Kasumi-1 (cell line): ENCODE data around the gene ARMCX4.
"Not testable (repeated sequence)": the region's sequence is repeated elsewhere in the genome, so short reads cannot be mapped to it uniquely, and the experiment has no call there.

Experiments
- DNase-seq, 2 experiments: peaks; one replicate each; lab custom pipeline; 2025; lab: John Stamatoyannopoulos, UW

Gene ARMCX4

GRCh38 chrX:101485212-101485949, at the start of gene ARMCX4:
ARMCX4 (plus strand) TSS chrX:101485456; CDS start chrX:101488590, 3,134 bp downstream.
- DNase-seq = no peak

GRCh38 chrX:101442085-101442484, 43.2 kb upstream of the ARMCX4 start:
- DNase-seq = no peak

- DNase-seq = no peak
These were observed 36.0 kb upstream of the ARMCX4 start for GRCh38 chrX:101449279-101449678.

- no peak for DNase-seq
These were observed 35.2 kb upstream of the ARMCX4 start for GRCh38 chrX:101450085-101450484.

GRCh38 chrX:101450961-101451360, 34.3 kb upstream of the ARMCX4 start:
- DNase-seq = no peak

- DNase-seq = peak; percentile 32 to 48
These were observed 33.2 kb upstream of the ARMCX4 start for GRCh38 chrX:101452056-101452455.

- DNase-seq = no peak
These were observed 24.6 kb upstream of the ARMCX4 start for GRCh38 chrX:101460669-101461068.

- DNase-seq = peak; percentile 4 to 22
These were observed 22.4 kb upstream of the ARMCX4 start for GRCh38 chrX:101462892-101463291.

- DNase-seq = no peak
These were observed 6.9 kb upstream of the ARMCX4 start for GRCh38 chrX:101478366-101478765.

GRCh38 chrX:101482296-101482695, 3.0 kb upstream of the ARMCX4 start:
- no peak for DNase-seq

- peak; percentile 9 to 36 for DNase-seq
These were observed 1.6 kb upstream of the ARMCX4 start for GRCh38 chrX:101483705-101484104.

- DNase-seq = no peak
These were observed 1.1 kb upstream of the ARMCX4 start for GRCh38 chrX:101484135-101484534.

- no peak for DNase-seq
These were observed 3.5 kb downstream of the ARMCX4 start for GRCh38 chrX:101488796-101489195.

GRCh38 chrX:101491943-101492342, 6.7 kb downstream of the ARMCX4 start:
- no peak for DNase-seq

- DNase-seq = no peak
These were observed 8.0 kb downstream of the ARMCX4 start for GRCh38 chrX:101493225-101493624.

- DNase-seq = not testable (repeated sequence)
These were observed 17.7 kb downstream of the ARMCX4 start for GRCh38 chrX:101502929-101503328.

- no peak for DNase-seq
These were observed 22.1 kb downstream of the ARMCX4 start for GRCh38 chrX:101507372-101507771.

GRCh38 chrX:101507986-101508385, 22.7 kb downstream of the ARMCX4 start:
- DNase-seq = no peak

GRCh38 chrX:101530944-101531343, 45.7 kb downstream of the ARMCX4 start:
- DNase-seq = no peak
